Stimulated activated CD4-positive, alpha-beta T cell treated with anti-CD3 and anti-CD28 coated beads, Interleukin-12 subunit alpha, Interleukin-12 subunit beta, amount 100 ng/mL, for 24 hours (primary cell): ENCODE measurements around the gene SRP14.
"Not testable (repeated sequence)": the region's sequence is repeated elsewhere in the genome, so short reads cannot be mapped to it uniquely, and the experiment has no call there.

Experiments used
- DNase-seq, 2 experiments: peaks; one replicate each; pipeline ENCODE4 v3.0.0-alpha.2; 2020; ENCODE audit warnings: low read depth in 2 of 2

SRP14 gene

GRCh38 chr15:40038638-40039543 is at the start of gene SRP14:
Gene SRP14 (minus strand): TSS chr15:40039181. CDS start chr15:40039116, 65 bp downstream.
- DNase-seq, result peak; percentile 91 to 94

- no peak for DNase-seq
Observed at GRCh38 chr15:40087991-40088928, 49.3 kb upstream of the SRP14 start.

- DNase-seq, result no peak
Observed at GRCh38 chr15:40087068-40087810, 48.3 kb upstream of the SRP14 start.

- no peak for DNase-seq
Observed at GRCh38 chr15:40085266-40085665, 46.3 kb upstream of the SRP14 start.

- no peak for DNase-seq
Observed at GRCh38 chr15:40084650-40085049, 45.7 kb upstream of the SRP14 start.

GRCh38 chr15:40082195-40082883 is 43.4 kb upstream of the SRP14 start:
- DNase-seq, result no peak

- no peak for DNase-seq
Observed at GRCh38 chr15:40081691-40082194, 42.8 kb upstream of the SRP14 start.

- no peak for DNase-seq
Observed at GRCh38 chr15:40080847-40081246, 41.9 kb upstream of the SRP14 start.

- no peak for DNase-seq
Observed at GRCh38 chr15:40080104-40080503, 41.1 kb upstream of the SRP14 start.

GRCh38 chr15:40079456-40079855 is 40.5 kb upstream of the SRP14 start:
- DNase-seq, result no peak

- DNase-seq, result no peak
Observed at GRCh38 chr15:40075298-40076044, 36.5 kb upstream of the SRP14 start.

- not testable (repeated sequence) for DNase-seq
Observed at GRCh38 chr15:40074656-40075055, 35.7 kb upstream of the SRP14 start.

GRCh38 chr15:40073716-40074490 is 34.9 kb upstream of the SRP14 start:
- DNase-seq, result not testable (repeated sequence)

- no peak for DNase-seq
Observed at GRCh38 chr15:40072216-40072990, 33.4 kb upstream of the SRP14 start.

GRCh38 chr15:40070608-40071218 is 31.7 kb upstream of the SRP14 start:
- DNase-seq, result no peak

- no peak for DNase-seq
Observed at GRCh38 chr15:40070166-40070557, 31.2 kb upstream of the SRP14 start.

- DNase-seq, result no peak
Observed at GRCh38 chr15:40069178-40070165, 30.5 kb upstream of the SRP14 start.
